IMR-90 (cell line): Measurements from ENCODE around the gene ARMC5. TPM values are rescaled to one million over a fixed set of nuclear protein-coding genes. Genes with fewer than 3 reads are reported as not detected.

ENCODE experiments used
- ATAC-seq: fragments of 200-7000 bp; cut with Tn5 transposase; 2 replicates; pipeline ENCODE4 v1.9.1; 2020; ENCODE audit warnings: low read depth, mild to moderate bottlenecking, moderate library complexity
- BruUV-seq: library from RNA; stranded (reverse); fragments of 400-500 nt; replicated peaks from 2 replicates; lab custom pipeline; 2021; lab: Mats Ljungman, UMichigan
- CTCF ChIA-PET: fragments of 300-600 bp; formaldehyde crosslinking; extraction: SDS; loops from one replicate; lab custom pipeline; 2021; ENCODE audit warnings: antibody characterized with exemption; lab: Yijun Ruan, JAX
- POLR2A ChIA-PET: fragments of 300-600 bp; sonication (Branson Sonifier 250); formaldehyde crosslinking; loops from one replicate; lab custom pipeline; 2022; ENCODE audit warnings: antibody characterized with exemption; ENCODE audit not compliant: unreplicated experiment; lab: Charles Lee
- DNase-seq: peaks from one replicate; pipeline ENCODE4 v3.0.0; 2013
- H2AFZ ChIP-seq: replicated peaks from 2 replicates; pipeline ENCODE3; 2013; ENCODE audit warnings: low read length, mild to moderate bottlenecking; ENCODE audit not compliant: poor library complexity
- H2AK5ac ChIP-seq: 2 replicates; pipeline ENCODE4 v1.6.1; 2013; ENCODE audit warnings: low read depth, low read length, inconsistent platforms
- H2AK9ac ChIP-seq: replicated peaks from 2 replicates; pipeline ENCODE3; 2013; ENCODE audit warnings: mild to moderate bottlenecking, low read depth, low read length, moderate library complexity; ENCODE audit not compliant: poor library complexity
- H2BK120ac ChIP-seq: 2 replicates; pipeline ENCODE4 v1.6.1; 2013; ENCODE audit warnings: low read depth, low read length, inconsistent platforms
- H2BK15ac ChIP-seq: 3 replicates; pipeline ENCODE4 v1.6.1; 2013; ENCODE audit warnings: low read depth, low read length, inconsistent platforms
- H2BK20ac ChIP-seq: 2 replicates; pipeline ENCODE4 v1.6.1; 2013; ENCODE audit warnings: low read depth, mild to moderate bottlenecking, inconsistent platforms, low read length, moderate library complexity
- H2BK5ac ChIP-seq: 2 replicates; pipeline ENCODE4 v1.6.1; 2013; ENCODE audit warnings: mild to moderate bottlenecking, low read depth, low read length, inconsistent platforms; ENCODE audit not compliant: poor library complexity, severe bottlenecking
- H3K14ac ChIP-seq: replicated peaks from 2 replicates; pipeline ENCODE4 v1.6.1; 2013; ENCODE audit warnings: low read depth, low read length, inconsistent platforms
- H3K18ac ChIP-seq: 2 replicates; pipeline ENCODE4 v1.6.1; 2013; ENCODE audit warnings: low read depth, low read length, control low read depth
- H3K23ac ChIP-seq: 2 replicates; pipeline ENCODE4 v1.6.1; 2013; ENCODE audit warnings: low read depth, low read length, inconsistent platforms
- H3K27ac ChIP-seq: 2 replicates; pipeline ENCODE4 v1.5.1; 2013; ENCODE audit warnings: mild to moderate bottlenecking, control low read depth, low read length; ENCODE audit not compliant: insufficient read depth
- H3K27me3 ChIP-seq: 2 replicates; pipeline ENCODE4 v1.6.1; 2013; ENCODE audit warnings: low read length; ENCODE audit not compliant: control insufficient read depth, insufficient read depth
- H3K36me3 ChIP-seq: 2 replicates; pipeline ENCODE4 v1.6.1; 2013; ENCODE audit warnings: low read length, mixed read lengths; ENCODE audit not compliant: control insufficient read depth, insufficient read depth
- H3K4ac ChIP-seq: 2 replicates; pipeline ENCODE4 v1.6.1; 2013; ENCODE audit warnings: low read depth, low read length, inconsistent platforms
- H3K4me1 ChIP-seq: 2 replicates; pipeline ENCODE4 v1.6.1; 2013; ENCODE audit warnings: low read length, mixed read lengths; ENCODE audit not compliant: control insufficient read depth, insufficient read depth
- H3K4me2 ChIP-seq: 2 replicates; pipeline ENCODE4 v1.6.1; 2013; ENCODE audit warnings: low read depth, mild to moderate bottlenecking, control low read depth, low read length, moderate library complexity
- H3K4me3 ChIP-seq: 2 replicates; pipeline ENCODE4 v1.5.1; 2013; ENCODE audit warnings: low read depth, mild to moderate bottlenecking, control low read depth, low read length, moderate library complexity; ENCODE audit not compliant: insufficient read depth
- H3K56ac ChIP-seq: 2 replicates; pipeline ENCODE4 v1.6.1; 2013; ENCODE audit warnings: low read length, inconsistent platforms; ENCODE audit not compliant: insufficient read depth; ENCODE audit errors: extremely low read depth
- H3K79me1 ChIP-seq, 2 experiments: 2 replicates each; pipeline ENCODE4 v1.6.1; 2013; ENCODE audit warnings: low read length in 2 of 2, inconsistent platforms in 1 of 2, low read depth in 1 of 2
- H3K9ac ChIP-seq: 2 replicates; pipeline ENCODE4 v1.6.1; 2013; ENCODE audit warnings: low read depth, low read length, control low read depth
- H3K9me1 ChIP-seq: 2 replicates; pipeline ENCODE4 v1.6.1; 2013; ENCODE audit warnings: low read length, inconsistent platforms; ENCODE audit not compliant: insufficient read depth
- H3K9me3 ChIP-seq: 2 replicates; pipeline ENCODE4 v1.6.1; 2013; ENCODE audit warnings: low read length; ENCODE audit not compliant: control insufficient read depth, insufficient read depth
- H4K20me1 ChIP-seq: 2 replicates; pipeline ENCODE4 v1.6.1; 2013; ENCODE audit warnings: low read length, inconsistent platforms; ENCODE audit not compliant: insufficient read depth
- H4K5ac ChIP-seq: 2 replicates; pipeline ENCODE4 v1.6.1; 2013; ENCODE audit warnings: mild to moderate bottlenecking, low read depth, low read length, control low read depth
- H4K8ac ChIP-seq, 2 experiments: 2 replicates each; pipeline ENCODE4 v1.6.1; 2013; ENCODE audit warnings: low read depth in 2 of 2, low read length in 2 of 2, control low read depth in 1 of 2, inconsistent platforms in 1 of 2
- H4K91ac ChIP-seq: 2 replicates; pipeline ENCODE4 v1.6.1; 2013; ENCODE audit warnings: low read depth, low read length, inconsistent platforms; ENCODE audit not compliant: insufficient read depth
- BHLHE40 ChIP-seq: fragments of 150-350 bp; IDR thresholded peaks from 2 replicates; pipeline ENCODE4 v1.6.1; 2016; ENCODE audit warnings: mild to moderate bottlenecking, low read depth, low read length
- CEBPB ChIP-seq: IDR thresholded peaks from 2 replicates; pipeline ENCODE4 v1.6.1; 2012; ENCODE audit warnings: low read depth, low read length, improper control_type of control experiment
- CTCF ChIP-seq: conservative IDR thresholded peaks from 2 replicates; pipeline ENCODE4 v1.5.1; 2012; ENCODE audit warnings: mild to moderate bottlenecking, low read depth, low read length, improper control_type of control experiment
- ELK1 ChIP-seq: fragments of 150-350 bp; IDR thresholded peaks from 2 replicates; pipeline ENCODE4 v1.6.1; 2016; ENCODE audit warnings: low read depth, mild to moderate bottlenecking, low read length, moderate library complexity, borderline replicate concordance
- FOS ChIP-seq: fragments of 150-350 bp; IDR thresholded peaks from 2 replicates; pipeline ENCODE4 v1.6.1; 2016; ENCODE audit warnings: low read depth, low read length
- MAFK ChIP-seq: IDR thresholded peaks from 2 replicates; pipeline ENCODE4 v1.6.1; 2012; ENCODE audit warnings: low read depth, low read length, improper control_type of control experiment
- NFE2L2 ChIP-seq: fragments of 150-350 bp; IDR thresholded peaks from 2 replicates; pipeline ENCODE4 v1.6.1; 2016; ENCODE audit warnings: low read depth, mild to moderate bottlenecking, low read length
- POLR2A ChIP-seq: IDR thresholded peaks from 2 replicates; pipeline ENCODE4 v1.6.1; 2012; ENCODE audit warnings: mild to moderate bottlenecking, low read depth, low read length
- RAD21 ChIP-seq: IDR thresholded peaks from 2 replicates; pipeline ENCODE4 v1.6.1; 2012; ENCODE audit warnings: low read length, improper control_type of control experiment
- RCOR1 ChIP-seq: IDR thresholded peaks from 2 replicates; pipeline ENCODE4 v1.6.1; 2012; ENCODE audit warnings: mild to moderate bottlenecking, low read length, improper control_type of control experiment; ENCODE audit not compliant: insufficient replicate concordance
- RFX5 ChIP-seq: IDR thresholded peaks from 2 replicates; pipeline ENCODE4 v1.8.0; 2012; ENCODE audit warnings: low read depth, mild to moderate bottlenecking, low read length, moderate library complexity
- SMC3 ChIP-seq: fragments of 150-350 bp; IDR thresholded peaks from 2 replicates; pipeline ENCODE4 v1.6.1; 2016; ENCODE audit warnings: low read depth, mild to moderate bottlenecking, antibody characterized with exemption, low read length, moderate library complexity
- USF2 ChIP-seq: fragments of 150-350 bp; IDR thresholded peaks from 2 replicates; pipeline ENCODE4 v1.6.1; 2017; ENCODE audit warnings: mild to moderate bottlenecking, antibody characterized with exemption, low read length, low read depth
- WGBS, 2 experiments: methylation state at CpG; one replicate each; pipeline versions ENCODE4 v1.1.5 to v1.1.7; 2013; ENCODE audit warnings: missing lambda C conversion rate in 2 of 2; ENCODE audit not compliant: insufficient read length in 1 of 2; ENCODE audit errors: extremely low coverage in 2 of 2; 5-methylcytosine and 5-hydroxymethylcytosine counted together
- dilution Hi-C: fragments of 300-500 bp; cut with HindIII; formaldehyde crosslinking; loops from one replicate; pipeline ENCODE4 v1.14.3; 2018; ENCODE audit warnings: low sequenced_read_pairs; ENCODE audit not compliant: unreplicated experiment
- in situ Hi-C: fragments of 300-500 bp; cut with MboI; formaldehyde crosslinking; loops from 3 replicates; pipeline ENCODE4 v1.14.3; 2019; ENCODE audit warnings: low sequenced_read_pairs, inconsistent platforms, mixed read lengths
- intact Hi-C: fragments of 100-400 bp; cut with micrococcal nuclease; formaldehyde crosslinking; loops from 2 replicates; pipeline ENCODE4 v1.10.0; 2022
- polyA plus RNA-seq, 3 experiments: library from polyadenylated mRNA; depleted of rRNA; stranded (reverse); fragments of >200 nt; gene quantifications; 2 replicates each; pipeline ENCODE4 v1.2.3, GENCODE V29; 2012; ENCODE audit warnings: low replicate concordance in 1 of 3
- total RNA-seq: library from RNA; depleted of rRNA; stranded (reverse); fragments of >200 nt; gene quantifications from 2 replicates; pipeline ENCODE4 v1.2.3, GENCODE V29; 2012

ARMC5 gene
- total and polyA plus RNA-seq, 2 of the 4 experiments (the other 2 are of a cell fraction) = 2.3 to 7.5 TPM

GRCh38 chr16:31488468-31489297, 29.4 kb downstream of the ARMC5 start (continued):
- TF ChIP-seq BHLHE40 (no peak), NFE2L2 (no peak), CTCF (no peak)

GRCh38 chr16:31489298-31489564, 29.9 kb downstream of the ARMC5 start:
- H4K91ac ChIP-seq = no peak overlapping the region
- H4K8ac ChIP-seq = no peak overlapping the region
- in situ Hi-C loops (no loop called here), intact Hi-C loops (no loop called here), dilution Hi-C loops (no loop called here)
- CTCF ChIA-PET = interaction anchor here (0.7 kb wide), 1 partner anchor 36 kb away, joined by 3 read pairs; no protein-coding TSS in a partner anchor
- H3K9me1 ChIP-seq = no peaks in the 10 kb centered on the region; the same call in 1 of the 2 replicates
- DNase-seq = no peak
- H3K4me3 ChIP-seq = no peak overlapping the region
- H4K5ac ChIP-seq = no peak overlapping the region
- TF ChIP-seq FOS (no peak), SMC3 (no peak), CEBPB (no peak), BHLHE40 (no peak), RFX5 (no peak), USF2 (no peak), POLR2A (no peak), ELK1 (no peak), NFE2L2 (no peak), RAD21 (no peak), MAFK (no peak), RCOR1 (no peak)
- 71% methylated on average over 4 of the region's 7 CpGs; no CpG with 5 or more reads in 1 of the 2 experiments for WGBS, 2 experiments
- H2BK15ac ChIP-seq = no peak overlapping the region
- no peak for ATAC-seq
- no peaks in the 10 kb centered on the region for H3K9me3 ChIP-seq
- peaks cover 6% of the 10 kb centered on the region; the same call in 1 of the 2 replicates for H3K4me1 ChIP-seq
- no TSS peak for BruUV-seq
- H2AFZ ChIP-seq = no peak overlapping the region
- peak overlapping the region; percentile 31 for H2AK9ac ChIP-seq
- POLR2A ChIA-PET = no interaction called here
- H3K27ac ChIP-seq = no peak overlapping the region
- no peaks in the 10 kb centered on the region for H3K79me1 ChIP-seq
- H2BK20ac ChIP-seq = no peak overlapping the region
- peaks cover 3% of the 10 kb centered on the region; the same call in 1 of the 2 replicates for H4K20me1 ChIP-seq
- H3K4me2 ChIP-seq = no peak overlapping the region
- no peak overlapping the region for H3K9ac ChIP-seq
- H2BK5ac ChIP-seq = no peak overlapping the region
- no peak overlapping the region for H3K18ac ChIP-seq
- H2AK5ac ChIP-seq = no peak overlapping the region
- H2BK120ac ChIP-seq = no peak overlapping the region
- no peak overlapping the region for H3K4ac ChIP-seq
- H3K36me3 ChIP-seq = peaks cover 35% of the 10 kb centered on the region
- H3K14ac ChIP-seq = no peak overlapping the region
- H3K56ac ChIP-seq = no peak overlapping the region
- no peak overlapping the region for H3K23ac ChIP-seq
- H3K27me3 ChIP-seq = peaks cover 7% of the 10 kb centered on the region; the same call in 1 of the 2 replicates
